ENCODE results near the gene NTN1. TPM values are rescaled to one million over a fixed set of nuclear protein-coding genes. Genes with fewer than 3 reads are reported as not detected.

The NTN1 gene
- total and polyA plus RNA-seq, 2 of the 13 experiments (the other 11 are each of a cell fraction or from before 2014, with no cell fraction given) = 0.04 to 0.05 TPM

GRCh38 chr17:9239246-9239792 is 218.0 kb downstream of the NTN1 start (continued):
- TF ChIP-seq NFE2 (CRISPR knock-in tag; IDR thresholded peaks at IDR 0.05) = no peak
- no peak for TF ChIP-seq RARG (CRISPR knock-in tag; IDR thresholded peaks at IDR 0.05; ENCODE audit: low read depth)
- TF ChIP-seq ZNF496 (CRISPR knock-in tag; IDR thresholded peaks at IDR 0.05; ENCODE audit: insufficient replicate concordance) = no peak
- no peak for TF ChIP-seq PBX2 (CRISPR knock-in tag; IDR thresholded peaks at IDR 0.05)
- TF ChIP-seq KLF13 (CRISPR knock-in tag; IDR thresholded peaks at IDR 0.05) = no peak
- TF ChIP-seq CREB3 (CRISPR knock-in tag; IDR thresholded peaks at IDR 0.05) = no peak

GRCh38 chr17:9239793-9240658 is 218.7 kb downstream of the NTN1 start:
- H3K4me3 ChIP-seq (replicated peaks in 1 of 3; ENCODE audit: insufficient read depth in 1 of 3, low read depth in 2 of 3, low read length in 3 of 3) = no peak overlapping the region
- H3K4me2 ChIP-seq (ENCODE audit: low read depth, low read length) = no peak overlapping the region
- H3K4me1 ChIP-seq (ENCODE audit: insufficient read depth, low read length) = peaks cover 48% of the 10 kb centered on the region
- ChIA-PET CTCF (ENCODE audit: low intra/inter-chr PET ratio, low total read pairs) (no interaction called here), POLR2A (no interaction called here)
- no peaks in the 10 kb centered on the region for H3K36me3 ChIP-seq (replicated peaks in 1 of 2; ENCODE audit: control insufficient read depth in 1 of 2, insufficient read depth in 2 of 2, low read length in 2 of 2)
- no peaks in the 10 kb centered on the region for H3K79me2 ChIP-seq (ENCODE audit: insufficient read depth, low read length)
- no peak for DNase-seq (ENCODE audit: low spot score)
- intact Hi-C loops (cut with micrococcal nuclease; ENCODE audit: unreplicated experiment) = no loop called here
- no peak overlapping the region for H3K9ac ChIP-seq (ENCODE audit: insufficient read depth, low read depth, low read length)
- no peak for ATAC-seq
- BruUV-seq (replicated peaks) = no TSS peak
- no peak for FAIRE-seq
- H3K9me3 ChIP-seq (ENCODE audit: low read length) = no peaks in the 10 kb centered on the region
- no peak overlapping the region for H3K27ac ChIP-seq (ENCODE audit: extremely low read length, insufficient read depth, low read length)
- in situ Hi-C loops (cut with HindIII; ENCODE audit: extremely low pct_ligation_motif_present, low pct_unique_long_range_greater_than_20kb) = no loop called here
- no peaks in the 10 kb centered on the region for H4K20me1 ChIP-seq (ENCODE audit: insufficient read depth, low read length)
- WGBS (ENCODE audit: low lambda C conversion rate) = 97% methylated on average over 67 of the region's 84 CpGs
- peaks cover 0 to 4% of the 10 kb centered on the region in 2 experiments; a peak in 1 of 5 replicates for H3K27me3 ChIP-seq (ENCODE audit: control insufficient read depth in 1 of 2, insufficient read depth in 2 of 2, low read length in 2 of 2)
- no peak overlapping the region for H2AFZ ChIP-seq (ENCODE audit: low read length)
- TF ChIP-seq MZF1 (CRISPR knock-in tag; IDR thresholded peaks at IDR 0.05; ENCODE audit: borderline replicate concordance) (no peak), MXD1 (CRISPR knock-in tag; IDR thresholded peaks at IDR 0.05) (no peak), NBN (conservative IDR thresholded peaks at IDR 0.05) (no peak), CTCF (CRISPR knock-in tag; IDR thresholded peaks at IDR 0.05) (no peak), ZNF569 (CRISPR knock-in tag; IDR thresholded peaks at IDR 0.05; ENCODE audit: borderline replicate concordance) (no peak), MBNL3 (CRISPR knock-in tag; conservative IDR thresholded peaks at IDR 0.05) (no peak), ZNF17 (CRISPR knock-in tag; IDR thresholded peaks at IDR 0.05) (no peak), TRIM24 (CRISPR knock-in tag; IDR thresholded peaks at IDR 0.05) (no peak), ZNF513 (CRISPR knock-in tag; conservative IDR thresholded peaks at IDR 0.05) (no peak), REXO4 (CRISPR knock-in tag; IDR thresholded peaks at IDR 0.05; ENCODE audit: borderline replicate concordance) (no peak), HOXD1 (CRISPR knock-in tag; IDR thresholded peaks at IDR 0.05) (no peak)

Data from HepG2 (cell line).